ENCODE measurements around the gene KRTAP10-3.

Gene KRTAP10-3

DNA sequence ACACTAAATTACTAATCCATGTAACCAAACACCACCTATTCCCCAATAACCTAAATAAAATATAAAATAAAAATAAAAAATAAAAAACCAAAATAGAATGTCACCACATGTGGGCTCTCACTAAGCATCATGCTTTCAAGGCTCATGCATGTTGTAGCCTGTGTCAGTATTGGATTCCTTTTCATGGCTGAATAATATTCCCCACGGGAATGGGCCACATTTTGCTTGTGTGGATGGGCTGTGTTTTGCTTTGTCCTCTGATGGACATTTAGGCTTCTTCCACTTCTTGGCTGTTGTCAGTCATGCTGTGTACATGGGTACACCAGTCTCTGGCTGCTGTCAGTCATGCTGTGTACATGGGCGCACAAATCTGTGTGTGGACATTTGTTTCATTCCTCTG is 30.5 kb upstream of the KRTAP10-3 start:
- TF ChIP-seq, protein P1, sequence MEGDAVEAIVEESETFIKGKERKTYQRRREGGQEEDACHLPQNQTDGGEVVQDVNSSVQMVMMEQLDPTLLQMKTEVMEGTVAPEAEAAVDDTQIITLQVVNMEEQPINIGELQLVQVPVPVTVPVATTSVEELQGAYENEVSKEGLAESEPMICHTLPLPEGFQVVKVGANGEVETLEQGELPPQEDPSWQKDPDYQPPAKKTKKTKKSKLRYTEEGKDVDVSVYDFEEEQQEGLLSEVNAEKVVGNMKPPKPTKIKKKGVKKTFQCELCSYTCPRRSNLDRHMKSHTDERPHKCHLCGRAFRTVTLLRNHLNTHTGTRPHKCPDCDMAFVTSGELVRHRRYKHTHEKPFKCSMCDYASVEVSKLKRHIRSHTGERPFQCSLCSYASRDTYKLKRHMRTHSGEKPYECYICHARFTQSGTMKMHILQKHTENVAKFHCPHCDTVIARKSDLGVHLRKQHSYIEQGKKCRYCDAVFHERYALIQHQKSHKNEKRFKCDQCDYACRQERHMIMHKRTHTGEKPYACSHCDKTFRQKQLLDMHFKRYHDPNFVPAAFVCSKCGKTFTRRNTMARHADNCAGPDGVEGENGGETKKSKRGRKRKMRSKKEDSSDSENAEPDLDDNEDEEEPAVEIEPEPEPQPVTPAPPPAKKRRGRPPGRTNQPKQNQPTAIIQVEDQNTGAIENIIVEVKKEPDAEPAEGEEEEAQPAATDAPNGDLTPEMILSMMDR (IDR thresholded peaks at IDR 0.05) = no peak
- H3K36me3 ChIP-seq (ENCODE audit: control insufficient read depth, insufficient read depth, low read length) = no peaks in the 10 kb centered on the region
- no peak overlapping the region for H3K4me3 ChIP-seq (ENCODE audit: low read depth, low read length)
- H3K27ac ChIP-seq = no peak overlapping the region
- H3K9me3 ChIP-seq (ENCODE audit: control insufficient read depth, low read length) = no peaks in the 10 kb centered on the region
- no peak overlapping the region for H3K9ac ChIP-seq
- no peaks in the 10 kb centered on the region for H3K27me3 ChIP-seq (ENCODE audit: control insufficient read depth, insufficient read depth, low read length)
- no peak overlapping the region for H2AFZ ChIP-seq
- no peaks in the 10 kb centered on the region for H3K79me2 ChIP-seq
- no peak overlapping the region for H3K4me2 ChIP-seq (ENCODE audit: low read length)
- no peaks in the 10 kb centered on the region for H3K4me1 ChIP-seq

DNA sequence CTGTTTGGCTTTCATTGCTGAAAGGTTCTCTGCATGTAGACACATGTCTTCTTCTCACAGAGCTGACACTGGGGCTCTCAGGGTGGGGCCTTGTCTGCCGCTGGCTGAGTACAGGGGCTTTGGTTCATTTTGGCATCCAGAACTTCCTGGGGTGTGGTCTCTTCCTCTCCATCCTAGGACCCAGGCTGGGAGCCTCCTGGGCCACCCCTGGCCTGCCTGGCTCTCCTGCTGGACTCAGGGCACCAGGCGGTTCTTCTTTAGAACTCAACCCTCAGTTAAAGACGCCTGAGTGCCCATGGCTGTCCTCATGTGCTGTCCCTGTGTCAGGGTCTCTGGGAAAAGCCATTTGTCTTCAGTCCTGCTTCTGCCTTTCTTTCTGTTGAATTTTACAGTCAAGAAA is 27.3 kb upstream of the KRTAP10-3 start:
- no peaks in the 10 kb centered on the region for H3K9me3 ChIP-seq (ENCODE audit: control insufficient read depth, low read length)
- H3K9ac ChIP-seq = no peak overlapping the region
- H3K4me2 ChIP-seq (ENCODE audit: low read length) = no peak overlapping the region
- H2AFZ ChIP-seq = no peak overlapping the region
- no peaks in the 10 kb centered on the region for H3K27me3 ChIP-seq (ENCODE audit: control insufficient read depth, insufficient read depth, low read length)
- no peaks in the 10 kb centered on the region for H3K79me2 ChIP-seq
- TF ChIP-seq, protein P1 (IDR thresholded peaks at IDR 0.05) = no peak
- H3K4me3 ChIP-seq (ENCODE audit: low read depth, low read length) = no peak overlapping the region
- no peaks in the 10 kb centered on the region for H3K4me1 ChIP-seq
- no peak overlapping the region for H3K27ac ChIP-seq
- H3K36me3 ChIP-seq (ENCODE audit: control insufficient read depth, insufficient read depth, low read length) = no peaks in the 10 kb centered on the region

DNA sequence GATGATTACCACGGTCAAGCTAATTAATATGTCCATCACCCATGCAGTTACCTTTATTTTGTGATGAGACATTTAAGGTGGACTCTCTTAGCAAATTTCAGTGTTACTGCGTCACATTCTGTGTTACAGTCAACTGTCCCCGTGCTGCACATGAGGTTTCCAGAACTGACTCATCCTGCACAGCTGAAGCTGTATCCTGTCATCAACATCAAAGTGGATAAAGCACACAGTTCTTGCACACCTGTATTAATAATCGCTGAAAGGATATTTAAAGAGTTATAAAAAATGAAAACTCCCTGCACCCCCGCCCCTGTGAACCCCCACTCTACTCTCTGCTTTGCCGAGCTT is 25.2 kb upstream of the KRTAP10-3 start:
- Histone ChIP-seq H3K36me3 (ENCODE audit: control insufficient read depth, insufficient read depth, low read length) (no peaks in the 10 kb centered on the region), H3K4me1 (no peaks in the 10 kb centered on the region), H3K79me2 (no peaks in the 10 kb centered on the region), H2AFZ (no peak overlapping the region), H3K27me3 (ENCODE audit: control insufficient read depth, insufficient read depth, low read length) (no peaks in the 10 kb centered on the region), H3K4me3 (ENCODE audit: low read depth, low read length) (no peak overlapping the region), H3K4me2 (ENCODE audit: low read length) (no peak overlapping the region), H3K9ac (no peak overlapping the region), H3K27ac (no peak overlapping the region), H3K9me3 (ENCODE audit: control insufficient read depth, low read length) (no peaks in the 10 kb centered on the region)
- TF ChIP-seq, protein P1 (IDR thresholded peaks at IDR 0.05) = no peak

DNA sequence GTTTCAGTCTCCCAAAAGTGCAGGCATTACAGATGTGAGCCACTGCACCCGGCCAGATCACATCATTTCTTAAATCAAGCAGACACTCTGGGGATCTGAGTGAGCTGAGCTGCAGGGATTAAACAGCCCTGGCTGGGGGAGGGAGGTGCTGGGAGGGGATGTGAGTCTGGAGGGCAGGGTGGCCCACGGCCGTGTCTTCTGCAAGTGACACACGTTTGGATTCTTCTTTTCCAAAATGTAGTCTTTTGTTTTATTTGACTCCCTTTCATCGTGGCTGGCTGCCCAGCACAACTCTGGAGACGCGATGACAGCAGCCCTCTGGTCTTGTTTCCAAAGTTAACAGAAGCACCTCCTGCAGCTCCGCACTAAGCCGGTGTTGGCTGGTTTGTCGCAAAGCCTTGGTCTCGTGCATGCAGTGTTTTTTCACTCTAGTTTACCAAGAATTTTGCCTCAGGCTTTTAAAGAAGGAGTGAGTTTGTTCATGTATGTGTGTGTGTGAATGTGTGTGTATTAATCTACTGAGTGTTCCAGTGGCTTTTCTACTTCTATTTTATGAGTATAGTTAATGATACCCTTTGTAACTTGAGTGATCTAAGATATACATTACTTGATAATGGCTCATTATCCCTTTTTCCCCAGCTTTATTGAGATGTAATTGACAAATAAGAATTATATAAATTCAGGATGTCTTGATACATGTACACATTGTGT is 24.6 kb upstream of the KRTAP10-3 start:
- Histone ChIP-seq H3K9me3 (ENCODE audit: control insufficient read depth, low read length) (no peaks in the 10 kb centered on the region), H3K27me3 (ENCODE audit: control insufficient read depth, insufficient read depth, low read length) (no peaks in the 10 kb centered on the region)

More for the DNA sequence above, 24.6 kb upstream of the KRTAP10-3 start:
- TF ChIP-seq, protein P1 (IDR thresholded peaks at IDR 0.05) = no peak
- Histone ChIP-seq H2AFZ (no peak overlapping the region), H3K4me2 (ENCODE audit: low read length) (no peak overlapping the region), H3K4me3 (ENCODE audit: low read depth, low read length) (no peak overlapping the region), H3K27ac (no peak overlapping the region), H3K36me3 (ENCODE audit: control insufficient read depth, insufficient read depth, low read length) (no peaks in the 10 kb centered on the region), H3K79me2 (no peaks in the 10 kb centered on the region), H3K9ac (no peak overlapping the region), H3K4me1 (no peaks in the 10 kb centered on the region)

Data from parathyroid adenoma (tissue), 2 donors.